ENCODE data around the gene COX6B1.

COX6B1 gene

DNA sequence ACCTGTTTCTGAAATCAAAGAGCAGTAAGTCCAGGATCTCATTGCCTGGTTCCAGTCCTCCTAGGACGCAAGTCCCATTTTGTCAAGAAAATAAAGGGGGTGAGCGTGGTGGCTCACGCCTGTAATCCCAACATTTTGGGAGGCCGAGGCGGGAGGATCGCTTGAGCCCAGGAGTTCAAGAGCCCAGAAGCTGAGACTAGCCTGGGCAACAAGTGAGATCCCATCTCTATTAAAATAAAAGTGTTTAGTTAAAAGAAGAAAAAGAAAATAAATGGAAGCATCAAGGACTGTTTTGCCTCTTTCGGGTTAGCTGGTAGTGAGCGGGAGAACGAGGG lies 35.9 kb upstream of the COX6B1 start:
- Histone ChIP-seq H3K4me1 (ENCODE audit: low read length) (peaks cover 16% of the 10 kb centered on the region), H3F3A (ENCODE audit: insufficient read depth, low read length) (no peaks in the 10 kb centered on the region), H2AFZ (ENCODE audit: low read length) (peak overlapping the region; percentile 75), H3K36me3 (replicated peaks; ENCODE audit: insufficient read depth, low read length) (no peaks in the 10 kb centered on the region), H3K4me2 (ENCODE audit: low read depth, low read length) (peak overlapping the region; percentile 76), H3K9me2 (replicated peaks; ENCODE audit: insufficient read depth, low read length) (no peaks in the 10 kb centered on the region), H3K9me3 (replicated peaks; ENCODE audit: insufficient read depth, low read length) (no peaks in the 10 kb centered on the region), H3K79me2 (ENCODE audit: low read length) (peaks cover 5% of the 10 kb centered on the region), H3K27ac (ENCODE audit: low read length) (no peak overlapping the region), H3K9ac (ENCODE audit: low read length) (peak overlapping the region; percentile 90; the same call in 1 of the 2 replicates), H4K20me1 (ENCODE audit: insufficient read depth, low read length) (no peaks in the 10 kb centered on the region), H3K4me3 (ENCODE audit: low read length) (peak overlapping the region; percentile 75), H3K27me3 (replicated peaks; ENCODE audit: insufficient read depth, low read length) (no peaks in the 10 kb centered on the region)
- DNase-seq = no peak
- TF ChIP-seq EZH2phosphoT487 (IDR thresholded peaks at IDR 0.05; ENCODE audit: low read length) = no peak
- no peak for TF ChIP-seq EZH2 (optimal IDR thresholded peaks at IDR 0.05; ENCODE audit: low read depth, low read length)
- TF ChIP-seq, protein P1, sequence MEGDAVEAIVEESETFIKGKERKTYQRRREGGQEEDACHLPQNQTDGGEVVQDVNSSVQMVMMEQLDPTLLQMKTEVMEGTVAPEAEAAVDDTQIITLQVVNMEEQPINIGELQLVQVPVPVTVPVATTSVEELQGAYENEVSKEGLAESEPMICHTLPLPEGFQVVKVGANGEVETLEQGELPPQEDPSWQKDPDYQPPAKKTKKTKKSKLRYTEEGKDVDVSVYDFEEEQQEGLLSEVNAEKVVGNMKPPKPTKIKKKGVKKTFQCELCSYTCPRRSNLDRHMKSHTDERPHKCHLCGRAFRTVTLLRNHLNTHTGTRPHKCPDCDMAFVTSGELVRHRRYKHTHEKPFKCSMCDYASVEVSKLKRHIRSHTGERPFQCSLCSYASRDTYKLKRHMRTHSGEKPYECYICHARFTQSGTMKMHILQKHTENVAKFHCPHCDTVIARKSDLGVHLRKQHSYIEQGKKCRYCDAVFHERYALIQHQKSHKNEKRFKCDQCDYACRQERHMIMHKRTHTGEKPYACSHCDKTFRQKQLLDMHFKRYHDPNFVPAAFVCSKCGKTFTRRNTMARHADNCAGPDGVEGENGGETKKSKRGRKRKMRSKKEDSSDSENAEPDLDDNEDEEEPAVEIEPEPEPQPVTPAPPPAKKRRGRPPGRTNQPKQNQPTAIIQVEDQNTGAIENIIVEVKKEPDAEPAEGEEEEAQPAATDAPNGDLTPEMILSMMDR (IDR thresholded peaks at IDR 0.05; ENCODE audit: low read length) = no peak

DNA sequence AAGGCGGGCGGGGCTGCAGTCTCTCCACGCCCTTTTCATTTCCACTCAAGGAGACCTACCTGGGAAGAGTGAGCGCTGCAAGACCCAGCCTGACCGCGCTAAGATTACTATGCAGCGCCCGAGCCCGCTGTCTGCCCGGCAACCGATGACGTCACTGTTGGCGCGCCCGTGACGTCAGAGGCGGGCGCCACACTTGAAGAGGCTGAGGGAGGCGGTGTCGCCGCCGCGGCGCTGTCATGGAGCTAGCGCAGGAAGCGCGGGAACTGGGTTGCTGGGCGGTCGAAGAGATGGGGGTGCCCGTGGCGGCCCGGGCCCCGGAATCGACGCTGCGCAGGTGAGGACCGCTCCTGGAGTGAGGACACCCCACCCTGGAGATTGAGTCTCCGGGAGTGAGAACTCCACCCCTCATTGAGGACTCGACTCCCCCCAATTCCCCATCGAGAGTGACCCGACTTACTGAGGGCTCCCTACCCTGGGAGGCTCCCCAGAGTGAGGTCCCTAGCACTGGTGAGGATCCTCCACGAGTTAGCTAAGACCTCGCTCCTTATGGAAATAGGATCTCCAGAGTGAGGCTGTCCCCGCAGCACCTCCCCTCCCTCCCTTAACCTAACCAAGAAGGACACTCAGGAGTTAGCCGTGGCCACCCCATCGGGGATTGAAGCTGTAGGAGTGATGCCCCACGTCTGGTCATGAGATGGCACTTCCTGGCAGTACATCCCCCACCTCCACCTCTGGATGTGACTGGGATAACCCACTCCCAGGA lies 35.4 kb upstream of the COX6B1 start, which contains the start of gene HAUS5:
TSS of gene HAUS5 (plus strand) at position 177 of the 763 bp plus-strand sequence. CDS start at position 237, 60 bp downstream.
- Histone ChIP-seq H3K27me3 (replicated peaks; ENCODE audit: insufficient read depth, low read length) (no peaks in the 10 kb centered on the region), H3K79me2 (ENCODE audit: low read length) (peaks cover 5% of the 10 kb centered on the region), H4K20me1 (ENCODE audit: insufficient read depth, low read length) (no peaks in the 10 kb centered on the region), H2AFZ (ENCODE audit: low read length) (peak within 1 kb of the TSS; percentile 75), H3K27ac (ENCODE audit: low read length) (peak within 1 kb of the TSS; percentile 22; the same call in 1 of the 2 replicates), H3K4me1 (ENCODE audit: low read length) (peaks cover 16% of the 10 kb centered on the region), H3K4me2 (ENCODE audit: low read depth, low read length) (peak within 1 kb of the TSS; percentile 76), H3F3A (ENCODE audit: insufficient read depth, low read length) (no peaks in the 10 kb centered on the region), H3K9me3 (replicated peaks; ENCODE audit: insufficient read depth, low read length) (no peaks in the 10 kb centered on the region), H3K9me2 (replicated peaks; ENCODE audit: insufficient read depth, low read length) (no peaks in the 10 kb centered on the region), H3K4me3 (ENCODE audit: low read length) (peak within 1 kb of the TSS; percentile 75), H3K36me3 (replicated peaks; ENCODE audit: insufficient read depth, low read length) (no peaks in the 10 kb centered on the region), H3K9ac (ENCODE audit: low read length) (peak within 1 kb of the TSS; percentile 90)
- TF ChIP-seq, protein P1 (IDR thresholded peaks at IDR 0.05; ENCODE audit: low read length) = no peak
- TF ChIP-seq EZH2 (optimal IDR thresholded peaks at IDR 0.05; ENCODE audit: low read depth, low read length) = no peak
- TF ChIP-seq EZH2phosphoT487 (IDR thresholded peaks at IDR 0.05; ENCODE audit: low read length) = no peak
- DNase-seq = peak; percentile 94

DNA sequence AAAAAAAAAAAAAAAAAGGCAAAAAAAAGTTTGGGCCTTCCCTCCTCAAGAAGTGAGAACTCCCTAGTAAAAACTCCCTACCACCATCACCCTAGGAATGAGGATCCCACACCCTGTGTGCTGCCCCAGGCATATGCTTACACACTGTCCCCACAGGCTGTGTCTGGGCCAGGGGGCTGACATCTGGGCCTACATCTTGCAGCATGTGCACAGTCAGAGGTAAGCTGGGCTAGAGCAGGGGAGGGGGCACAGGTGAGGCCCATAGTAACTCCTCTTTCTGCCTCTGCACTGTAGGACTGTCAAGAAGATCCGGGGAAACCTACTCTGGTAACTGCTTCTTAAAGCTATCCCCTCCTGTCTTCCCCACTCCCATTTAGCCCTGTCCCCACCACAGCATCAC lies 34.5 kb upstream of the COX6B1 start:
- TF ChIP-seq EZH2phosphoT487 (IDR thresholded peaks at IDR 0.05; ENCODE audit: low read length) = no peak
- TF ChIP-seq EZH2 (optimal IDR thresholded peaks at IDR 0.05; ENCODE audit: low read depth, low read length) = no peak
- TF ChIP-seq, protein P1 (IDR thresholded peaks at IDR 0.05; ENCODE audit: low read length) = no peak
- Histone ChIP-seq H3K27ac (ENCODE audit: low read length) (no peak overlapping the region), H3K79me2 (ENCODE audit: low read length) (peaks cover 5% of the 10 kb centered on the region), H3K9me3 (replicated peaks; ENCODE audit: insufficient read depth, low read length) (no peaks in the 10 kb centered on the region), H2AFZ (ENCODE audit: low read length) (no peak overlapping the region), H4K20me1 (ENCODE audit: insufficient read depth, low read length) (no peaks in the 10 kb centered on the region), H3K9me2 (replicated peaks; ENCODE audit: insufficient read depth, low read length) (no peaks in the 10 kb centered on the region), H3K4me1 (ENCODE audit: low read length) (peaks cover 16% of the 10 kb centered on the region), H3K27me3 (replicated peaks; ENCODE audit: insufficient read depth, low read length) (no peaks in the 10 kb centered on the region), H3K9ac (ENCODE audit: low read length) (no peak overlapping the region; the same call in 1 of the 2 replicates), H3K4me3 (ENCODE audit: low read length) (no peak overlapping the region), H3K36me3 (replicated peaks; ENCODE audit: insufficient read depth, low read length) (no peaks in the 10 kb centered on the region), H3K4me2 (ENCODE audit: low read depth, low read length) (peak overlapping the region; percentile 76; the same call in 1 of the 2 replicates), H3F3A (ENCODE audit: insufficient read depth, low read length) (no peaks in the 10 kb centered on the region)
- DNase-seq = no peak
